Activated CD8-positive, alpha-beta memory T cell treated with anti-CD3 and anti-CD28 coated beads, Interleukin-2, amount 50 U/mL, for 24 hours (primary cell): ENCODE data around the gene SMC5.
"Not testable (repeated sequence)": the region's sequence is repeated elsewhere in the genome, so short reads cannot be mapped to it uniquely, and the experiment has no call there.

ENCODE experiments used
- DNase-seq: peaks from one replicate; pipeline ENCODE4 v3.0.0-alpha.2; 2020; ENCODE audit errors: extremely low read depth

The SMC5 gene

DNA sequence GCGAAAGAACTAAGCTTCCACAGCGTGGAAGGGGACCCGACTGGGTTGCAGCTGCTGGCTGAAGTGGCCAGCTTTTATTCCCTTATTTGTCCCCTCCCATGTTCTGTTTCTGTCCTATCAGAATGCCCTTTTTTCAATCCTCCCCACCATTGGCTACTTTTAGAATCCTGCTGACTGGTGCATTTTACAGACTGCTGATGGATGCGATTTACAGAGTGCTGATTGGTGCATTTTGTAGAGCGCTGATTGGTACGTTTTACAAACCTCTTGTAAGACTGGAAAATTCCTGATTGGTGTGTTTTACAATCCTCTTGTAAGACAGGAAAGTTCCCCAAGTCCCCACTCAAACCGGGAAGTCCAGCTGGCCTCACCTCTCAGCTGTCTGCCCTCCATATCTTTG is 105.0 kb downstream of the SMC5 start:
- DNase-seq, result no peak

DNA sequence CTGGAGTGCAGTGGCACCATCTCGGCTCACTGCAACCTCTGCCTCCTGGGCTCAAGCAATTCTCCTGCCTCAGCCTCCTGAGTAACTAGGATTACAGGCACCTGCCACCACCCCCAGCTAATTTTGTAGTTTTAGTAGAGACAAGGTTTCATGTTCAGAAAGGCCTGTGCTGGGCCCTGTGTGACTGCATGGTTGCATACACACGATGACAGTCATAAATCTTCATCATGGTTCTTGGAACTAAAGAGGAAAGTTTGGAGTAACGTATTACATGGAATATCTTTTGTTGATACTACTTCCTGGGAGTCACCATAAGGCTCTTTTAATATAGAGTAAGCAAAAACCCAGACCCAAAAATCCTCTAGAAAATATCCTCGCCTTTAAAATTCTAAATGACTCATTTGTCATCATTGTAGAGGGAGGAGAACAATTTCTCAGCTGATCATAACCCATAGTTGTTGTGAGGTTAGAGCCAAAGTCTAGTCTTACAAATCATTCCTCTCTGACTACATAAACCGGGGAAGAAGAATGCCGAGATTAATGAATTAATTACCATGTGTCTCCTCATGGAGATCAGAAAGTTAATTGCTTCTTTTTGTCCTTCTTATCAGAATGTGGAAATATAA is 108.6 kb downstream of the SMC5 start:
- no peak for DNase-seq

DNA sequence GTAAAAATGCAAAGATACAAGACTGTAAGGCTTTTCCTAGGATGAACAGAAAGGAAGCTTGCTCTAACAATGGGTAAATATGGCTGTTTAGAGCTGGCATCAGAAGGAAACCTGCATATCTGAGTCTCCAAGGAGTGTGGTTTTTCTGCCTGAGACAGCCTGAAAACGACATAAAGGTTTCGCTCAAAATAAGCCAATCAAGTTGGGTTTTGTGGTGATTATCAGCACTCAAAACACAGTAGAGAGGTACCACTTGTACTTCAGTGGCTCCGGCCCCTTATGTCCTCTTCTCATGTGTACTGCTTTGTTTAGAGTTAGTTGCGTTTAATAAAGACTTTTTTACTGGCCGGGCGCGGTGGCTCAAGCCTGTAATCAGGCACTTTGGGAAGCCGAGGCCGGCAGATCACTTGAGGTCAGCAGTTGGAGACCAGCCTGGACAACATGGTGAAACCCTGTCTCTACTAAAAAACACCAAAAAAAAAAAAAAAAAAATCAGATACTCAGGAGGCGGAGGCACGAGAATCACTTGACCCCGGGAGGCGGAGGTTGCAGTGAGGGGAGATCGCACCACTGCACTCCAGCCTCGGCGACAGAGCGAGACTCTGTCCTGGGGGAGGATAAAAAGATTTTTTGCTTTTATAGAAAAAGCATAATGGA is 116.3 kb downstream of the SMC5 start:
- no peak for DNase-seq

- no peak for DNase-seq
Measured at GRCh38 chr9:70382046-70382708, 123.4 kb downstream of the SMC5 start.

GRCh38 chr9:70382709-70383605 is 124.2 kb downstream of the SMC5 start:
- DNase-seq, result no peak

DNA sequence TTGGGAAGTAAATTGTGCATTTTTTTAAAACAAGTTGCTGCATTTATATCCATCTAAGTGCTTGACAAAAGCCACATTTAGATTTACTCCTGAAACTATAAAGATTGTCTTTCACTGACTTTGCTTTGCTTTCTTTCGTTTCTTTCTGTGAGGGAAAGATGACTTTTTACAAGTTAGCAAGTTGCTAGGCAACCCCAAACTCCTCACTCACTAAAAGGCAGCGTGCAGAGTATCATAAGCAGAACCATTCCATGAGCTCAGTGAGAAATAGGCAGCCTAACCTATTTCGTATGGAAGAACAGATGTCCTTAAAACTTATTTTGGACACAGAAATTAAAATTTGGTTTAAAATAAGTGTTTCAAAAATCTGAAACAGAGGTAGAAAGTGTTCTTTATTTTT is 126.6 kb downstream of the SMC5 start:
- DNase-seq, result no peak

DNA sequence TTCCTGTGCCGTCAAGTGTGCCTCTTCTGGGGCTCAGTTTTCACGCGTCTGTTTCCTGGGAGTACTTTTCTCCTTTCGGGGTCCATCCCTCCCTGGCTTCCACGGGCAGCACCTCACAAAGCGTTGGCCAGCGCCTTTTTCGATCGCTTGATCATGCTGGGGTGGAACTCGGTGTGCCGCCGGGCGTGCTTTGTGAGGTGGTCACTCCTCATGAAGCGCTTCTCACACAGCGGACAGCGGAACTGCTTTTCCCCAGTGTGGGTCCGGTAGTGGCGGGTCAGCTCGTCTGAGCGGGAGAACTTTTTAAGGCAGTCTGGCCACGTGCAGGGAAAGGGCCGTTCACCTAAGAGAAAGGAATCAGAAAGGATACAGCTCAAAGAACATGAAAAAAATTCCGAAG is 128.9 kb downstream of the SMC5 start:
- no peak for DNase-seq

DNA sequence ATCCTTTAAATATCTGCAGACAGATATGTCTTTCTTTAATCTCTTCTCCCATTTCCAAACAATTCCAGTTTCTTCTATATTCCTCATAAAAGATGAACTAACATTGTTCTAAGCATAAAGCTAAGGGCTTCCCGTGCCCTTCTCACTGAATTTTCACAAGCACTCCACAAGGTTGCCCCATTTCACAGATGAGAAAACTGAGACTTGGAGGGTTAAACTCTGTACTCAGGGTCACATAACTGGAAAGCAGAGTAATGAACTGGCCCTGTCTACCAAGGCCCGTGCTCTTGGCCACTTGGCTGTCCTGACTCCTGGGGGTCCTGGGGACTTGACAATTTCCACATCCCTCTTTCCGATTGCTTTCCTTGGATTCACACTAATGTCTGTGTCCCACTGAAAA is 130.4 kb downstream of the SMC5 start:
- DNase-seq, result no peak

- no peak for DNase-seq
Measured at GRCh38 chr9:70389621-70390266, 131.0 kb downstream of the SMC5 start.

DNA sequence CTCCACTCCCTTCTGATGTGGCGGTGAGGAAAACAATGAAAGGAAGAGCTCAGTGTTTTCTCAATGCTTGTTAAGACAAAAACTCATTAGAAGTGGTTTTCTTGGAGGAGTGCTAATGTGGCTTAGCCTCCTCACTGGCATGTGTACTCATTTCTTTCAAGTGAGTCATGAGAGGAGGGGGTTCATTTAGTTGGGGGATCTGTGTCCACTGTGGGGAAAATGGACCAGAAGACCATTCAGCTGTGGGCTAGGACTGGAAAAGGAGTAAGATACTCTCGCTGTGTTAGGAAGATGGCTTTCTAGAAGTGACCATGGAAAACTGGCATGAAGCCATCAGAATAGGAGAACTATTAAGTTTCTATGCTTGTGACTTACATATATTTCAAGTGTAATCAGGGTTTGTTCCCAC is 132.2 kb downstream of the SMC5 start:
- no peak for DNase-seq

- no peak for DNase-seq
Measured at GRCh38 chr9:70392189-70392588, 133.4 kb downstream of the SMC5 start.

DNA sequence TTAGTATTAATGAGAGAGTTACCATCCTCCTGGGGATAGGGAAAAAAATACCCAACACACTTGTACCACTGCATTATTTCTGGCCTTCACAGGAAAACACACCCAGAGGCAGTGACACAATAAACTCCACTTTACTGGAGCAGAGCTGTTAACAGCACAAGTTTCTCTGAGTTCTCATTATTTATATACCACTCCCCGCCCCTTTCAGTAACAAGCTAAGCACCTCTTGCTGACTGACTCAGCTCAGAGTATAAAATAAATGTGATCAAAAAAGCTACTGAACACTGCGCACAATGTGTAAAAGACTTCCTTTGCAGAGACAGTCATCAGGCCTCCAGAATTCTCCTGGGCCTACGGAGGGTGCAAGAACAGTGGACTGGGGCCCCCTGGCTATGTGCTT is 134.1 kb downstream of the SMC5 start:
- DNase-seq, result no peak

DNA sequence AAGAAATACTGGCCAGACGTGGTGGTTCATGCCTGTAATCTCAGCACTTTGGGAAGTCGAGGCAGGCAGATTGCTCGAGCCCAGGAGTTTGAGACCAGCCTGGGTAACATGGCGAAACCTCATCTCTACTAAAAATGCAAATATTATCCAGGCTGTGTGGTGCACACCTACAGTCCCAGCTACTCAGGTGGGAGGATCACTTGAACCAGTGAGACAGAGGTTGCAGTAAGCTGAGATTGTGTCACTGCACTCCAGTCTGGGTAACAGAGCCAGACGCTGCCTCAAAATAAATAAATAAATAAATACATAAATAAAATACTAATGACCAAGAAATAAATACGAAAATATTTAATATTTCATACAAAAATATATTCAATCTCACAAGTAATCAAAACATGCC is 136.9 kb downstream of the SMC5 start:
- no peak for DNase-seq

- DNase-seq, result no peak
Measured at GRCh38 chr9:70398145-70398556, 139.4 kb downstream of the SMC5 start.

GRCh38 chr9:70399141-70399540 is 140.4 kb downstream of the SMC5 start:
- DNase-seq, result no peak

DNA sequence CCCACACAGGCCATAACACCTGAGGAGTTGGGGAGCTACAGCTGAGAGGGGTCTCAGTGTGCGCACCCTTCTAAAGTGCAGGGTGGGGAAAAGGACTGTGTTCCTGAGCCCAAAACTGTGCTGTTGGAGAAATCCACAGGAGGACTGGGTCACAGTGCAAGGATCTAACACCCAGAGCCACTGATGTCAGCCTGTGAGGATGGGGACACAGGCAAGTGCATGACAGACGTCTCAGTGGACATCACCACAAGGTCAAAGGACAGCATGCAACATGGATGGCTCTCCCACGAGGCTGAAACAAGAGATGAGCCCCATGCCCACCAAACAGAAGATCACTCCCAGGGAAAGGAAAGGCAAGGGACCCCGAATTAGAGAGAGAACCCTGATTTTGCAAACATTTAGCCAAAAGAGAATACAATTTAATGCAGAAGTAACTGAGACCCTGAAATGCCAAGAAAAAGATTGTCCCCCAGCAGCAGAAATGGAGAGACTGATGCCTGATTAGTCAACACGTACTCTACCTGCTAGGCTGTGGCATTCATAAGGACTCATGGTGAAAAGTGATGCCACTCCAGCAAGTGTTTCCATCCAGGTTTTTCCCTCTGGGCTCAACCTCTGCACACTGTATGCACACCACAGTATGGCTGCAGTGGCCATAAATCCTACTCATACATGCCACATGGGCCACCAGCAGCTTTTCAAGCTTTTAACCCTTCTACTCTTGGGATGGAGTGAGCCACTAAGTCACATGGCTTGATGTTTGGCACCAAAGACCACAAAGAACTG is 141.5 kb downstream of the SMC5 start:
- no peak for DNase-seq

GRCh38 chr9:70401241-70401640 is 142.5 kb downstream of the SMC5 start:
- DNase-seq, result not testable (repeated sequence)

GRCh38 chr9:70402213-70402612 is 143.4 kb downstream of the SMC5 start:
- no peak for DNase-seq

GRCh38 chr9:70403166-70403565 is 144.4 kb downstream of the SMC5 start:
- DNase-seq, result no peak

GRCh38 chr9:70403618-70404025 is 144.8 kb downstream of the SMC5 start:
- DNase-seq, result no peak

- DNase-seq, result no peak
Measured at GRCh38 chr9:70404261-70404660, 145.5 kb downstream of the SMC5 start.
